ENCODE results near the gene WDFY4.

WDFY4 gene

GRCh38 chr10:48899781-48900180 lies 215.1 kb downstream of the WDFY4 start:
- Histone ChIP-seq H3K4ac (ENCODE audit: low read depth, low read length) (no peak overlapping the region), H3K14ac (ENCODE audit: low read length) (no peak overlapping the region), H2BK5ac (ENCODE audit: low read depth, low read length, poor library complexity) (no peak overlapping the region), H3K9me3 (ENCODE audit: insufficient read depth, low read depth, low read length) (peaks cover 2% of the 10 kb centered on the region), H2BK12ac (ENCODE audit: low read length) (no peak overlapping the region), H3K27me3 (ENCODE audit: insufficient read depth, low read length) (no peaks in the 10 kb centered on the region), H4K12ac (ENCODE audit: low read depth, low read length) (no peak overlapping the region), H3K4me2 (ENCODE audit: low read length) (no peak overlapping the region), H3K79me2 (ENCODE audit: control insufficient read depth, insufficient read depth, low read length, poor library complexity) (no peaks in the 10 kb centered on the region), H2BK120ac (ENCODE audit: insufficient read depth, low read length, poor library complexity) (no peak overlapping the region), H3K4me3 (ENCODE audit: low read depth, low read length) (no peak overlapping the region), H3K27ac (ENCODE audit: low read depth, low read length) (no peak overlapping the region), H3K36me3 (ENCODE audit: control insufficient read depth in 1 of 2, insufficient read depth in 2 of 2, low read length in 2 of 2) (no peaks in the 10 kb centered on the region), H3K9ac (ENCODE audit: low read length) (no peak overlapping the region), H2AFZ (ENCODE audit: insufficient read depth, low read length, poor library complexity) (no peak overlapping the region), H3K18ac (ENCODE audit: low read length) (no peak overlapping the region), H4K8ac (ENCODE audit: low read depth, low read length) (no peak overlapping the region), H4K91ac (ENCODE audit: low read depth, low read length) (no peak overlapping the region), H2AK5ac (ENCODE audit: low read length) (no peak overlapping the region), H3K23ac (ENCODE audit: low read length) (no peak overlapping the region), H3K4me1 (ENCODE audit: control insufficient read depth in 1 of 2, insufficient read depth in 2 of 2, low read length in 2 of 2) (no peaks in the 10 kb centered on the region), H3K79me1 (ENCODE audit: low read length) (no peaks in the 10 kb centered on the region)
- no CpG with 5 or more reads among the region's 8 CpGs for WGBS (ENCODE audit: extremely low coverage, insufficient coverage, insufficient read length)
- no peak for DNase-seq

- Histone ChIP-seq H3K14ac (ENCODE audit: low read length) (no peak overlapping the region), H3K9me3 (ENCODE audit: insufficient read depth, low read depth, low read length) (peaks cover 2% of the 10 kb centered on the region), H3K4me3 (ENCODE audit: low read depth, low read length) (no peak overlapping the region), H2AFZ (ENCODE audit: insufficient read depth, low read length, poor library complexity) (no peak overlapping the region), H2BK5ac (ENCODE audit: low read depth, low read length, poor library complexity) (no peak overlapping the region), H3K23ac (ENCODE audit: low read length) (no peak overlapping the region), H3K9ac (ENCODE audit: low read length) (no peak overlapping the region), H2AK5ac (ENCODE audit: low read length) (no peak overlapping the region), H3K79me1 (ENCODE audit: low read length) (no peaks in the 10 kb centered on the region), H3K36me3 (ENCODE audit: control insufficient read depth in 1 of 2, insufficient read depth in 2 of 2, low read length in 2 of 2) (no peaks in the 10 kb centered on the region), H3K18ac (ENCODE audit: low read length) (no peak overlapping the region), H2BK120ac (ENCODE audit: insufficient read depth, low read length, poor library complexity) (no peak overlapping the region), H3K79me2 (ENCODE audit: control insufficient read depth, insufficient read depth, low read length, poor library complexity) (no peaks in the 10 kb centered on the region), H2BK12ac (ENCODE audit: low read length) (no peak overlapping the region), H3K27me3 (ENCODE audit: insufficient read depth, low read length) (no peaks in the 10 kb centered on the region), H3K27ac (ENCODE audit: low read depth, low read length) (no peak overlapping the region), H3K4me2 (ENCODE audit: low read length) (no peak overlapping the region), H3K4ac (ENCODE audit: low read depth, low read length) (no peak overlapping the region), H4K8ac (ENCODE audit: low read depth, low read length) (no peak overlapping the region), H4K12ac (ENCODE audit: low read depth, low read length) (no peak overlapping the region), H3K4me1 (ENCODE audit: control insufficient read depth in 1 of 2, insufficient read depth in 2 of 2, low read length in 2 of 2) (no peaks in the 10 kb centered on the region), H4K91ac (ENCODE audit: low read depth, low read length) (no peak overlapping the region)
- no peak for DNase-seq
- no CpG with 5 or more reads among the region's 2 CpGs for WGBS (ENCODE audit: extremely low coverage, insufficient coverage, insufficient read length)
These were observed 215.7 kb downstream of the WDFY4 start for GRCh38 chr10:48900371-48900801.

GRCh38 chr10:48901319-48901718 lies 216.6 kb downstream of the WDFY4 start:
- Histone ChIP-seq H2AK5ac (ENCODE audit: low read length) (no peak overlapping the region), H2BK120ac (ENCODE audit: insufficient read depth, low read length, poor library complexity) (no peak overlapping the region), H3K14ac (ENCODE audit: low read length) (no peak overlapping the region), H3K36me3 (ENCODE audit: control insufficient read depth in 1 of 2, insufficient read depth in 2 of 2, low read length in 2 of 2) (no peaks in the 10 kb centered on the region), H2BK12ac (ENCODE audit: low read length) (no peak overlapping the region), H3K4me3 (ENCODE audit: low read depth, low read length) (no peak overlapping the region), H2BK5ac (ENCODE audit: low read depth, low read length, poor library complexity) (no peak overlapping the region), H3K4me1 (ENCODE audit: control insufficient read depth in 1 of 2, insufficient read depth in 2 of 2, low read length in 2 of 2) (no peaks in the 10 kb centered on the region), H3K23ac (ENCODE audit: low read length) (no peak overlapping the region), H4K91ac (ENCODE audit: low read depth, low read length) (no peak overlapping the region), H3K4me2 (ENCODE audit: low read length) (no peak overlapping the region), H3K79me1 (ENCODE audit: low read length) (no peaks in the 10 kb centered on the region), H3K9me3 (ENCODE audit: insufficient read depth, low read depth, low read length) (peaks cover 2% of the 10 kb centered on the region), H3K18ac (ENCODE audit: low read length) (no peak overlapping the region), H2AFZ (ENCODE audit: insufficient read depth, low read length, poor library complexity) (no peak overlapping the region), H4K8ac (ENCODE audit: low read depth, low read length) (no peak overlapping the region), H3K4ac (ENCODE audit: low read depth, low read length) (no peak overlapping the region), H3K27ac (ENCODE audit: low read depth, low read length) (no peak overlapping the region), H3K27me3 (ENCODE audit: insufficient read depth, low read length) (no peaks in the 10 kb centered on the region), H4K12ac (ENCODE audit: low read depth, low read length) (no peak overlapping the region), H3K79me2 (ENCODE audit: control insufficient read depth, insufficient read depth, low read length, poor library complexity) (no peaks in the 10 kb centered on the region), H3K9ac (ENCODE audit: low read length) (no peak overlapping the region)
- no peak for DNase-seq
- WGBS (ENCODE audit: extremely low coverage, insufficient coverage, insufficient read length): no CpG with 5 or more reads among the region's 5 CpGs

- Histone ChIP-seq H2AFZ (ENCODE audit: insufficient read depth, low read length, poor library complexity) (no peak overlapping the region), H3K4me1 (ENCODE audit: control insufficient read depth in 1 of 2, insufficient read depth in 2 of 2, low read length in 2 of 2) (no peaks in the 10 kb centered on the region), H4K12ac (ENCODE audit: low read depth, low read length) (no peak overlapping the region), H4K91ac (ENCODE audit: low read depth, low read length) (no peak overlapping the region), H3K4me3 (ENCODE audit: low read depth, low read length) (no peak overlapping the region), H3K9ac (ENCODE audit: low read length) (no peak overlapping the region), H3K27ac (ENCODE audit: low read depth, low read length) (no peak overlapping the region), H3K4ac (ENCODE audit: low read depth, low read length) (no peak overlapping the region), H3K14ac (ENCODE audit: low read length) (no peak overlapping the region), H2BK5ac (ENCODE audit: low read depth, low read length, poor library complexity) (no peak overlapping the region), H3K36me3 (ENCODE audit: control insufficient read depth in 1 of 2, insufficient read depth in 2 of 2, low read length in 2 of 2) (no peaks in the 10 kb centered on the region), H3K79me2 (ENCODE audit: control insufficient read depth, insufficient read depth, low read length, poor library complexity) (no peaks in the 10 kb centered on the region), H3K4me2 (ENCODE audit: low read length) (no peak overlapping the region), H3K79me1 (ENCODE audit: low read length) (no peaks in the 10 kb centered on the region), H2BK120ac (ENCODE audit: insufficient read depth, low read length, poor library complexity) (no peak overlapping the region), H2AK5ac (ENCODE audit: low read length) (no peak overlapping the region), H2BK12ac (ENCODE audit: low read length) (no peak overlapping the region), H3K27me3 (ENCODE audit: insufficient read depth, low read length) (no peaks in the 10 kb centered on the region), H3K9me3 (ENCODE audit: insufficient read depth, low read depth, low read length) (peaks cover 2% of the 10 kb centered on the region), H3K18ac (ENCODE audit: low read length) (no peak overlapping the region), H3K23ac (ENCODE audit: low read length) (no peak overlapping the region), H4K8ac (ENCODE audit: low read depth, low read length) (no peak overlapping the region)
- DNase-seq: no peak
- no CpG with 5 or more reads among the region's 7 CpGs for WGBS (ENCODE audit: extremely low coverage, insufficient coverage, insufficient read length)
These were observed 217.4 kb downstream of the WDFY4 start for GRCh38 chr10:48902096-48902495.
